Omental fat pad (tissue), 4 donors: ENCODE results near the gene BTBD19. TPM values are rescaled to one million over a fixed set of nuclear protein-coding genes. Genes with fewer than 3 reads are reported as not detected.

Source experiments
- ATAC-seq: fragments of 150-250 bp; one replicate; pipeline ENCODE4 v1.9.1; 2016; ENCODE audit warnings: mild to moderate bottlenecking, moderate library complexity; ENCODE audit not compliant: low FRiP score
- DNase-seq: peaks from one replicate; pipeline ENCODE4 v3.0.0-alpha.2; 2019; ENCODE audit warnings: low spot score
- total RNA-seq, 4 donors: library from RNA; depleted of rRNA; stranded (reverse); fragments of >200 nt; gene quantifications; one replicate each; pipeline ENCODE4 v1.1.0, GENCODE V29; 2016
- TF ChIP-seq, protein P1 (sequence below), 3 donors: fragments of 450-650 bp; IDR thresholded peaks; one replicate each; pipeline ENCODE4 v1.5.1; 2016 to 2017; ENCODE audit warnings: antibody characterized with exemption in 3 of 3, mild to moderate bottlenecking in 3 of 3, moderate library complexity in 2 of 3

Gene BTBD19
- total RNA-seq, 4 donors from 2014 or later, result 7.5 to 29.8 (median 12.2) TPM

GRCh38 chr1:44827197-44828002 lies 19.1 kb downstream of the BTBD19 start:
- DNase-seq (no peak), ATAC-seq (no peak)
- TF ChIP-seq, protein P1, sequence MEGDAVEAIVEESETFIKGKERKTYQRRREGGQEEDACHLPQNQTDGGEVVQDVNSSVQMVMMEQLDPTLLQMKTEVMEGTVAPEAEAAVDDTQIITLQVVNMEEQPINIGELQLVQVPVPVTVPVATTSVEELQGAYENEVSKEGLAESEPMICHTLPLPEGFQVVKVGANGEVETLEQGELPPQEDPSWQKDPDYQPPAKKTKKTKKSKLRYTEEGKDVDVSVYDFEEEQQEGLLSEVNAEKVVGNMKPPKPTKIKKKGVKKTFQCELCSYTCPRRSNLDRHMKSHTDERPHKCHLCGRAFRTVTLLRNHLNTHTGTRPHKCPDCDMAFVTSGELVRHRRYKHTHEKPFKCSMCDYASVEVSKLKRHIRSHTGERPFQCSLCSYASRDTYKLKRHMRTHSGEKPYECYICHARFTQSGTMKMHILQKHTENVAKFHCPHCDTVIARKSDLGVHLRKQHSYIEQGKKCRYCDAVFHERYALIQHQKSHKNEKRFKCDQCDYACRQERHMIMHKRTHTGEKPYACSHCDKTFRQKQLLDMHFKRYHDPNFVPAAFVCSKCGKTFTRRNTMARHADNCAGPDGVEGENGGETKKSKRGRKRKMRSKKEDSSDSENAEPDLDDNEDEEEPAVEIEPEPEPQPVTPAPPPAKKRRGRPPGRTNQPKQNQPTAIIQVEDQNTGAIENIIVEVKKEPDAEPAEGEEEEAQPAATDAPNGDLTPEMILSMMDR (IDR thresholded peaks at IDR 0.05), result no peak

DNA sequence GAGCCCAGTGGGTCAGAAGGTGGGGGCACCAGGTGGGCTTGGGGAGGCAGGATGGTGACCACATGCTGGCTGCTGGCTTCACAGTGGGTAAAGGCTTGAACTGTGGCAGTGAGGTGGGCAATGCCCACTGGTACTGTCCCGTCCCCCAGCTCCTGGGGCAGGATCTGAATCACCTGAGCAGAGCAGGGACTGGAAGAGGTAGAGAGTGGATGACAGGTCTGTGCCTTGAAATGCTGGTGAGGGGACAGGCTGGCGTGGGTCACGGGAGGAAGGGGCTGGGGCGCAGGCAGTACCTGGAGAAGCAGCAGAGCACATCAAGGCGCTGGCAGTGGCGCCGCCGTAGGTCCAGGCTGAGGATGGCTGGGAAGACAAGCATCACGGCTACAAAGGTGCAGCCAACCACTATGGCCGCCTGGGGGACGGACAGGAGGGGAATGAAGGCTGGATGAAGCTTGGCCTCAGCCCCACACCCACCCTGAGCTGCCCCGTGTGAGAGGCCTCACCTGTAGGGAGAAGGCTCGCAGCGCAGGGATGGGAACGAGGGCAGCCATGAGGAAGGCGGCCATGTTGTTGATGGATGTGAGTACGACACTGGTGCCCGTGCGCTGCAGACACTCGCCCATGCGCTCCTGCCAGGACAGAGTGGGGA lies 19.8 kb downstream of the BTBD19 start:
- ATAC-seq (no peak), DNase-seq (no peak)
- TF ChIP-seq, protein P1 (IDR thresholded peaks at IDR 0.05), result no peak

DNA sequence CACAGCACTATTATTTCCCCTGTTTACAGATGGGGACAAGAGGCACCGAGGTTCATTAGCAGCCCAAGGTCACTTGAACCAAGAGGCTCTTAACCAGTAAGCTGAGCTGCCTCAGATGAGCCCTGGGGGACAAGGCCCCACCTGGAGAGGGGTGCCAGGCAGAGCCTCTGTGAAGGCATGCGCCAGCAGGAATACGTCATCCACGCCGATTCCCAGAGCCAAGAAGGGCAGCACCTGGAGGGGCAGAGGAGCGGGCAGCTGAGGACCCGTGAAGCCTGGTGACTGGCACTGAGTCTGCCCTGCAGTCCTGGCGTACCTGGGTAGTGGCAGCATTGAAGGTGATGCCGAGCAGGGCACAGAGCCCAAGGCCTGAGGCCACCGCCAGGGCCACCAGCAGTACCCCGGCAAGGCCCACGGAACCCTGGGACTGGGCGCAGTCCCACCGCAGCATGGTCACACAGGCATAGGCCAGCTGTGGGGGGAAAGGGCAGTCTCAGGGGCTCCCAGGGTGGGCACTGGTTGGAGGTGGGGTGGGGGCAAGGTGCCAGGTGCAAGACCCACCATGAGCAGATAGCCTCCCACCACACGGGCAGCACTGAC lies 20.6 kb downstream of the BTBD19 start:
- ATAC-seq (no peak), DNase-seq (no peak)

GRCh38 chr1:44829506-44830384 lies 21.4 kb downstream of the BTBD19 start:
- no peak for DNase-seq
- no peak for ATAC-seq
- TF ChIP-seq, protein P1 (IDR thresholded peaks at IDR 0.05), result no peak

More for the DNA sequence above, 20.6 kb downstream of the BTBD19 start:
- TF ChIP-seq, protein P1 (IDR thresholded peaks at IDR 0.05), result no peak

- TF ChIP-seq, protein P1 (IDR thresholded peaks at IDR 0.05), result no peak
Observed at GRCh38 chr1:44830900-44831304, 22.6 kb downstream of the BTBD19 start.

DNA sequence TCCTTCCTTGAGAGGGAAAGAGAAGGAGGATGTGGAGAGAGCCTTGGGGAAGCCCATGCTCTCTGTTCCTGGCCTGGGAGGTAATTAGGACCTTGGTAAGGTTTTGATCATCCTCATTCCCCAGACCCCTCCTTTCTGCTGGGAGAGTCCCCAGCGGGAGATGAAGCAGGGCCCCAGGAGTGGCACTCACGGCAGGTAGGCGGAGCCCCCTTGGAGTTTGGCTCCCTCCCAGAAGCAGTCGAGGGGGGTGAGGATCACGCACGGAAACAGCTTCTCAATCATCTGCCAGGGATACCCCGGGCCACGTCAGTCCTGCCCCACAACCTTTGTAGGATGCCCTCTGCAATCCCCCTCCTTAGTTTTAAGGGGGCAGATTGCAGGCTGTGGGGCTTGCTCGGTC lies 23.2 kb downstream of the BTBD19 start:
- DNase-seq (no peak), ATAC-seq (no peak)
- TF ChIP-seq, protein P1 (IDR thresholded peaks at IDR 0.05), result no peak

More at GRCh38 chr1:44830900-44831304, 22.6 kb downstream of the BTBD19 start:
- no peak for ATAC-seq
- no peak for DNase-seq
